ENCODE measurements around the gene TECTA. TPM values are rescaled to one million over a fixed set of nuclear protein-coding genes. Genes with fewer than 3 reads are reported as not detected.

The TECTA gene
- total RNA-seq, 1 donor from 2014 or later, result 0.94 TPM

DNA sequence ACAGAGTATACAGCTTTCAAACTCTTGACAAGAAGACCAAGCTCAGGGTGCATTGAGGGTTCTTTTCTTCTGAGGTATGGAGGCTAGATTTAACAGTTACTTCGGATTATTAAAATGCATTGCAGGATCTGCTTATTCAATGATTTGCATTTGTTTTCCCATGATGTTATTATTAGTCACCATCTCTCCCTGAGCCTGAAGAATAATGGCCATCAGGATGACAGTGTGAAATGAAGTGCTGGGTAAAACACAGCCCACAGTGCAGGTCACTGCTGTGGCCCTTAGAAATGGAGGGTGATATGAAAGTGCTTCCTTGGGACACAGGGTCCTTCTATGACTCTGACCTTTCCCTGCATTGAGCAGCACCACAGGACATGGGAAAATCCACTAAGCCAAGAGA is 40.0 kb downstream of the TECTA start:
- no peaks in the 10 kb centered on the region for H3K9me3 Mint-ChIP-seq (ENCODE audit: unreplicated experiment)

DNA sequence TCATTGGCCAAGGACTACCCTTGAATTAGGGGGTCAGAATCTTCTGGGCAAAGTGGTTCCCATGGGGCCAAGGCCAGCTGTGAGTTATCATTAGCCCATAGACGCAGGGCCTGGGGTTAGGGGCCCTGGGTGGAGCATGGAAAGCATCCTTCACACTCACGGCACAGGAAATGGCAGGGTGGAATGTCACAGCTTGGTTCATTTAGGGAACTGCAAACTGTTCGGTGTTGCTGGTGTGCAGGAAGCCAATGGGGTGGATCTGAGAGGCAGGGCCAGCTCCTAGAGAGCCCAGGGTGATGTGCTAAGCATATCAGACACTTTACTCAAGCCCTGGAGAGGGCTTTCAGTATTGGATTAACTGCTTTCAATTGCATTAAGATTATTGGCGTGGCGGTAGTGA is 42.9 kb downstream of the TECTA start:
- TF ChIP-seq, protein P1, sequence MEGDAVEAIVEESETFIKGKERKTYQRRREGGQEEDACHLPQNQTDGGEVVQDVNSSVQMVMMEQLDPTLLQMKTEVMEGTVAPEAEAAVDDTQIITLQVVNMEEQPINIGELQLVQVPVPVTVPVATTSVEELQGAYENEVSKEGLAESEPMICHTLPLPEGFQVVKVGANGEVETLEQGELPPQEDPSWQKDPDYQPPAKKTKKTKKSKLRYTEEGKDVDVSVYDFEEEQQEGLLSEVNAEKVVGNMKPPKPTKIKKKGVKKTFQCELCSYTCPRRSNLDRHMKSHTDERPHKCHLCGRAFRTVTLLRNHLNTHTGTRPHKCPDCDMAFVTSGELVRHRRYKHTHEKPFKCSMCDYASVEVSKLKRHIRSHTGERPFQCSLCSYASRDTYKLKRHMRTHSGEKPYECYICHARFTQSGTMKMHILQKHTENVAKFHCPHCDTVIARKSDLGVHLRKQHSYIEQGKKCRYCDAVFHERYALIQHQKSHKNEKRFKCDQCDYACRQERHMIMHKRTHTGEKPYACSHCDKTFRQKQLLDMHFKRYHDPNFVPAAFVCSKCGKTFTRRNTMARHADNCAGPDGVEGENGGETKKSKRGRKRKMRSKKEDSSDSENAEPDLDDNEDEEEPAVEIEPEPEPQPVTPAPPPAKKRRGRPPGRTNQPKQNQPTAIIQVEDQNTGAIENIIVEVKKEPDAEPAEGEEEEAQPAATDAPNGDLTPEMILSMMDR (IDR thresholded peaks at IDR 0.05), result no peak
- H3K4me3 Mint-ChIP-seq (ENCODE audit: unreplicated experiment), result no peak overlapping the region
- no peaks in the 10 kb centered on the region for H3K36me3 Mint-ChIP-seq (ENCODE audit: unreplicated experiment)
- H3K27ac Mint-ChIP-seq (ENCODE audit: unreplicated experiment), result no peak overlapping the region
- no peaks in the 10 kb centered on the region for H3K4me1 Mint-ChIP-seq (ENCODE audit: unreplicated experiment)
- no peak for DNase-seq (ENCODE audit: extremely low spot score, unreplicated experiment)
- no peaks in the 10 kb centered on the region for H3K9me3 Mint-ChIP-seq (ENCODE audit: unreplicated experiment)
- no peaks in the 10 kb centered on the region for H3K27me3 Mint-ChIP-seq (ENCODE audit: unreplicated experiment)

More for the DNA sequence above, 40.0 kb downstream of the TECTA start:
- no peaks in the 10 kb centered on the region for H3K27me3 Mint-ChIP-seq (ENCODE audit: unreplicated experiment)
- no peak overlapping the region for H3K4me3 Mint-ChIP-seq (ENCODE audit: unreplicated experiment)
- DNase-seq (ENCODE audit: extremely low spot score, unreplicated experiment), result no peak
- no peaks in the 10 kb centered on the region for H3K36me3 Mint-ChIP-seq (ENCODE audit: unreplicated experiment)
- no peaks in the 10 kb centered on the region for H3K4me1 Mint-ChIP-seq (ENCODE audit: unreplicated experiment)
- TF ChIP-seq, protein P1 (IDR thresholded peaks at IDR 0.05), result no peak
- H3K27ac Mint-ChIP-seq (ENCODE audit: unreplicated experiment), result no peak overlapping the region

DNA sequence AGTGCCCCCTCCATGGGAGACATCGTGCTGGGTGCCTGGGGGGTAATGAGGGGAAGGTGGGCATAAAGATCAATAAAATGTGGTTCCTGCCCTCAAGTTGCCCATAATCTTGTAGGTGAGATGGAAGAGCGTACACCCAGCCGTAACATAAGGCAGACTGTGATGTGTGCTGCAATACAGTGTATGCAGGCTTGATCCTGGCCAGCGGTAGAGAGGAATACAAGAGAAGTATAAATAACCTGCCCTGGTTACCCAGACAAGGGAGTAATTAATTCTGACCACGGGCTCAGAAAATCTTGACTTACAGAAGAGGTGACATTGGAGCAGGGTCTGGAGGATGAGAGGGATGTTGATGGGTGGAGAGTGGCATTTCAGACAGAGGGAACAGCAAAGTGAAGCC is 43.7 kb downstream of the TECTA start:
- H3K9me3 Mint-ChIP-seq (ENCODE audit: unreplicated experiment), result no peaks in the 10 kb centered on the region

DNA sequence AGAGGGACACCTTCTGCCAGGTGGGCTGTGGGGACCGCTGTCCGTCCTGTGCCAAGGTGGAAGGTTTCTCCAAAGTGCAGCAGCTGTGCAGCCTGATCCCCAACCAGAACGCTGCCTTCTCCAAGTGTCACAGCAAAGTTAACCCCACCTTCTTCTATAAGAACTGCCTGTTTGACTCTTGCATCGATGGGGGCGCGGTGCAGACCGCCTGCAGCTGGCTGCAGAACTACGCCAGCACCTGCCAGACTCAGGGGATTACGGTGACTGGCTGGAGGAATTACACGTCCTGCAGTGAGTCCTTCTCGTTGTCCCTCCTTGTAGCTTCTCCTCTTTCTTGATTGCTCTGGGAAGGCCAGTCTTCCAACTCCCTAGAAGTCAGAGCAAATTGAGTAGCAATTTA is 44.8 kb downstream of the TECTA start:
- peak; percentile 48 for DNase-seq (ENCODE audit: extremely low spot score, unreplicated experiment)
- H3K4me1 Mint-ChIP-seq (ENCODE audit: unreplicated experiment), result no peaks in the 10 kb centered on the region
- no peak overlapping the region for H3K27ac Mint-ChIP-seq (ENCODE audit: unreplicated experiment)
- H3K27me3 Mint-ChIP-seq (ENCODE audit: unreplicated experiment), result no peaks in the 10 kb centered on the region
- H3K9me3 Mint-ChIP-seq (ENCODE audit: unreplicated experiment), result no peaks in the 10 kb centered on the region
- no peaks in the 10 kb centered on the region for H3K36me3 Mint-ChIP-seq (ENCODE audit: unreplicated experiment)
- TF ChIP-seq, protein P1 (IDR thresholded peaks at IDR 0.05), result no peak
- no peak overlapping the region for H3K4me3 Mint-ChIP-seq (ENCODE audit: unreplicated experiment)

More for the DNA sequence above, 43.7 kb downstream of the TECTA start:
- Mint-ChIP-seq H3K36me3 (ENCODE audit: unreplicated experiment) (no peaks in the 10 kb centered on the region), H3K27ac (ENCODE audit: unreplicated experiment) (no peak overlapping the region), H3K27me3 (ENCODE audit: unreplicated experiment) (no peaks in the 10 kb centered on the region), H3K4me3 (ENCODE audit: unreplicated experiment) (no peak overlapping the region), H3K4me1 (ENCODE audit: unreplicated experiment) (no peaks in the 10 kb centered on the region)
- TF ChIP-seq, protein P1 (IDR thresholded peaks at IDR 0.05), result no peak
- DNase-seq (ENCODE audit: extremely low spot score, unreplicated experiment), result no peak

DNA sequence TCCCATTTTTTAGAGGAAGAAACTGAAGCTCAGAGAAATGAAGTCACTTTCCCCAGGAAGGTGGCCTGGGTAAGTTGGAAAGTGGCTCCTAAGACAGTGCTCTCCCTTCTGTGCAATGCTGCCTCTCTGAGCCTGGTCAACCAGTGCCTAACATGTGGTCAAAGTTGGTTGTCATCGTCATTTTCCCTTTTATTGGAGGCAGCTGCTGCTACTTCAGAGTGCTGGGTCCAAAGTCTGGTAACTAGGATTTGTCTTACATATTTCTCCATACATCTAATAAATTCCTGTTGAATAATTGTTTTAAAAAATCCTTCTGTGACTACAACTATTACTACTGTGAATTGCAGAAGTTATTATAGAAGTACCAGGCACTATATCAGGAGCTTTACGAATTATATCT is 48.1 kb downstream of the TECTA start:
- H3K36me3 Mint-ChIP-seq (ENCODE audit: unreplicated experiment), result no peaks in the 10 kb centered on the region
- no peak overlapping the region for H3K27ac Mint-ChIP-seq (ENCODE audit: unreplicated experiment)
- H3K4me3 Mint-ChIP-seq (ENCODE audit: unreplicated experiment), result no peak overlapping the region
- H3K4me1 Mint-ChIP-seq (ENCODE audit: unreplicated experiment), result no peaks in the 10 kb centered on the region
- TF ChIP-seq, protein P1 (IDR thresholded peaks at IDR 0.05), result no peak
- no peaks in the 10 kb centered on the region for H3K27me3 Mint-ChIP-seq (ENCODE audit: unreplicated experiment)
- no peaks in the 10 kb centered on the region for H3K9me3 Mint-ChIP-seq (ENCODE audit: unreplicated experiment)
- DNase-seq (ENCODE audit: extremely low spot score, unreplicated experiment), result peak; percentile 10

Data from osteocyte (in vitro differentiated cells).